DOHH2 (cell line): ENCODE data around the gene TRIB2.

ENCODE experiments used
- H3F3A ChIP-seq: fragments of 200-600 bp; sonication (generic), shearing (Covaris generic); 2 replicates; pipeline ENCODE4 v1.6.0; 2016; ENCODE audit warnings: antibody characterized with exemption, mild to moderate bottlenecking; ENCODE audit not compliant: control insufficient read depth, insufficient read depth
- H3K27ac ChIP-seq: fragments of 200-600 bp; sonication (generic); 2 replicates; pipeline ENCODE4 v1.5.1; 2014; ENCODE audit warnings: low read depth, mild to moderate bottlenecking, low read length, moderate library complexity
- H3K27me3 ChIP-seq: fragments of 200-600 bp; sonication (generic); 2 replicates; pipeline ENCODE4 v1.6.1; 2014; ENCODE audit warnings: mild to moderate bottlenecking, low read length, mixed read lengths; ENCODE audit not compliant: control insufficient read depth
- H3K36me3 ChIP-seq: fragments of 200-600 bp; sonication (generic); 2 replicates; pipeline ENCODE4 v1.6.1; 2014; ENCODE audit warnings: mild to moderate bottlenecking, low read length, moderate library complexity, mixed read lengths; ENCODE audit not compliant: control insufficient read depth
- H3K4me1 ChIP-seq: fragments of 200-600 bp; sonication (generic); 2 replicates; pipeline ENCODE4 v1.6.1; 2014; ENCODE audit warnings: mild to moderate bottlenecking, low read length, mixed read lengths; ENCODE audit not compliant: control insufficient read depth
- H3K4me2 ChIP-seq: fragments of 200-600 bp; sonication (generic); 2 replicates; pipeline ENCODE4 v1.6.0; 2014; ENCODE audit warnings: mild to moderate bottlenecking, low read length, moderate library complexity
- H3K4me3 ChIP-seq: fragments of 200-600 bp; sonication (generic); 2 replicates; pipeline ENCODE4 v1.5.1; 2014; ENCODE audit warnings: mild to moderate bottlenecking, low read length, mixed read lengths
- H3K79me2 ChIP-seq: fragments of 200-600 bp; sonication (generic); 2 replicates; pipeline ENCODE4 v1.6.1; 2014; ENCODE audit warnings: mild to moderate bottlenecking, low read length, mixed read lengths; ENCODE audit not compliant: control insufficient read depth
- H3K9me2 ChIP-seq: fragments of 200-600 bp; sonication (generic); replicated peaks from 2 replicates; pipeline ENCODE4 v1.6.1; 2014; ENCODE audit warnings: mild to moderate bottlenecking, low read length, mixed read lengths; ENCODE audit not compliant: control insufficient read depth
- H3K9me3 ChIP-seq: fragments of 200-600 bp; sonication (generic); 2 replicates; pipeline ENCODE4 v1.6.1; 2014; ENCODE audit warnings: antibody characterized with exemption, low read length, mixed read lengths; ENCODE audit not compliant: control insufficient read depth, insufficient read depth
- H4K20me1 ChIP-seq: fragments of 200-600 bp; sonication (generic); 2 replicates; pipeline ENCODE4 v1.6.0; 2014; ENCODE audit warnings: low read depth, mild to moderate bottlenecking, antibody characterized with exemption, low read length, moderate library complexity; ENCODE audit not compliant: control insufficient read depth, insufficient read depth
- EZH2phosphoT487 ChIP-seq: fragments of 200-600 bp; sonication (generic); IDR thresholded peaks from 2 replicates; pipeline ENCODE4 v1.6.1; 2017; ENCODE audit warnings: borderline replicate concordance, mild to moderate bottlenecking, antibody characterized with exemption, low read length, moderate library complexity, mixed read lengths
- TF ChIP-seq, protein P1 (sequence below): fragments of 200-600 bp; sonication (generic); IDR thresholded peaks from one replicate; pipeline ENCODE4 v1.5.1; 2014; ENCODE audit warnings: antibody characterized with exemption, mild to moderate bottlenecking, low read depth, low read length; ENCODE audit not compliant: poor library complexity, severe bottlenecking

Gene TRIB2

DNA sequence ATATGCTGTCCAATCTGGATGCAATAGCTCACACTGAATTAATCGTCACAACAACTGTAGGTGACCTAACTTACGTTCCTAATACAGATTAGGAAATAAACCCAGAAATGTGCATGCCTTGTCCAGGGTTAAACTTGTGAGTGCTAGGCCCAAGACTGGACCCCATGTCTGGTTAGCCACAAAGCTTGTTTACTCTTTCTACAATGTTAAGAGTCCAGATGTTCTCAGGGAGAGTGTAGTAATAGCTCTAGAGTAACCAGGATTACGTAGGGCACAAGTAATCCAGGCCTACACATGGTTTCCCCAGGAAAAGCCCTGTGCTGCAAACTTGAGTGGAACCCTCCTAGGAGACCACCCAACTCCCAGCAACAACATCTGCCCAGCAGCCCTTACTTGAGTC is 26.2 kb downstream of the TRIB2 start:
- TF ChIP-seq, protein P1, sequence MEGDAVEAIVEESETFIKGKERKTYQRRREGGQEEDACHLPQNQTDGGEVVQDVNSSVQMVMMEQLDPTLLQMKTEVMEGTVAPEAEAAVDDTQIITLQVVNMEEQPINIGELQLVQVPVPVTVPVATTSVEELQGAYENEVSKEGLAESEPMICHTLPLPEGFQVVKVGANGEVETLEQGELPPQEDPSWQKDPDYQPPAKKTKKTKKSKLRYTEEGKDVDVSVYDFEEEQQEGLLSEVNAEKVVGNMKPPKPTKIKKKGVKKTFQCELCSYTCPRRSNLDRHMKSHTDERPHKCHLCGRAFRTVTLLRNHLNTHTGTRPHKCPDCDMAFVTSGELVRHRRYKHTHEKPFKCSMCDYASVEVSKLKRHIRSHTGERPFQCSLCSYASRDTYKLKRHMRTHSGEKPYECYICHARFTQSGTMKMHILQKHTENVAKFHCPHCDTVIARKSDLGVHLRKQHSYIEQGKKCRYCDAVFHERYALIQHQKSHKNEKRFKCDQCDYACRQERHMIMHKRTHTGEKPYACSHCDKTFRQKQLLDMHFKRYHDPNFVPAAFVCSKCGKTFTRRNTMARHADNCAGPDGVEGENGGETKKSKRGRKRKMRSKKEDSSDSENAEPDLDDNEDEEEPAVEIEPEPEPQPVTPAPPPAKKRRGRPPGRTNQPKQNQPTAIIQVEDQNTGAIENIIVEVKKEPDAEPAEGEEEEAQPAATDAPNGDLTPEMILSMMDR = no peak
- no peak for TF ChIP-seq EZH2phosphoT487
- H3K36me3 ChIP-seq = peaks cover 38% of the 10 kb centered on the region

DNA sequence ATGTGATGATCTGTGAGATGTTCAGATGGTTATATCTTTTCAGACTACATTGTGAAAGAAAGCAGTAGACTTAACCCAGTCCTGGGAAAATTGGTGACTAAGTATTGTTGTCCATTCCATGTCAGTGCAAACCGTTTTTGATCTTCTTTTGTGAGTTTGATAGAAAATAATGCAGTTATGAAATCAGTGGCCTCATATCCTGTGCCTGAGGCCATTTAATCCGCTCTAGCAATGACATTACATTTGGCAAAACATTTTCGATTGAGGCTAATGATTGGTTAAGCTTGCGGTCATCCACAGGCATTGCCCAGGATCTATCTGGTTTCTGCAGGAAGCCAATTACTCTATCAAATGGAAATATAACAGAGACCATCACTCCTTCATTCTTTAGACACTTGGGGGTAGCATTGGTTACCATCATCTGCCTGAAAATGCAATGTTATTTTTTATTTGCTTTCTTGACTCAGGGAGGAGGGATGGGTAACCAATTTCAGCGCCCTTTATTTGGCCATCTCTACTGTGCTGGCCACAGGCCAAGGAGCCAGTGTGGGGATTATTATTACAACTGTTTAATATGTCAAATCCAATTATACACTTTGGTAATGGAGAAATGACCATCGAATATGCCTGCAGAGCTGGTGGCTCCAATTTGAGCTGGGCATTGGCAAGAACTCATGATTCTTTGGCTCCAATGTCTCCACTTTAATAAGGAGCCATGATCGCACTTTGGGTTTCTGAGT is 33.6 kb downstream of the TRIB2 start:
- no peaks in the 10 kb centered on the region for H3K79me2 ChIP-seq
- no peaks in the 10 kb centered on the region for H3K36me3 ChIP-seq
- no peaks in the 10 kb centered on the region for H4K20me1 ChIP-seq
- no peak overlapping the region for H3K4me2 ChIP-seq
- H3K4me1 ChIP-seq = no peaks in the 10 kb centered on the region
- no peak overlapping the region for H3K4me3 ChIP-seq
- no peaks in the 10 kb centered on the region for H3K27me3 ChIP-seq
- H3K9me3 ChIP-seq = no peaks in the 10 kb centered on the region
- H3K27ac ChIP-seq = no peak overlapping the region
- H3F3A ChIP-seq = no peaks in the 10 kb centered on the region
- TF ChIP-seq, protein P1 = no peak
- no peak for TF ChIP-seq EZH2phosphoT487
- H3K9me2 ChIP-seq = no peaks in the 10 kb centered on the region

More for the DNA sequence above, 26.2 kb downstream of the TRIB2 start:
- H3K4me3 ChIP-seq = no peak overlapping the region
- H3K27me3 ChIP-seq = no peaks in the 10 kb centered on the region
- H3F3A ChIP-seq = no peaks in the 10 kb centered on the region
- no peaks in the 10 kb centered on the region for H3K9me2 ChIP-seq
- H3K79me2 ChIP-seq = no peaks in the 10 kb centered on the region
- H3K4me1 ChIP-seq = no peaks in the 10 kb centered on the region
- H3K4me2 ChIP-seq = no peak overlapping the region
- H4K20me1 ChIP-seq = no peaks in the 10 kb centered on the region
- no peak overlapping the region for H3K27ac ChIP-seq
- H3K9me3 ChIP-seq = no peaks in the 10 kb centered on the region

DNA sequence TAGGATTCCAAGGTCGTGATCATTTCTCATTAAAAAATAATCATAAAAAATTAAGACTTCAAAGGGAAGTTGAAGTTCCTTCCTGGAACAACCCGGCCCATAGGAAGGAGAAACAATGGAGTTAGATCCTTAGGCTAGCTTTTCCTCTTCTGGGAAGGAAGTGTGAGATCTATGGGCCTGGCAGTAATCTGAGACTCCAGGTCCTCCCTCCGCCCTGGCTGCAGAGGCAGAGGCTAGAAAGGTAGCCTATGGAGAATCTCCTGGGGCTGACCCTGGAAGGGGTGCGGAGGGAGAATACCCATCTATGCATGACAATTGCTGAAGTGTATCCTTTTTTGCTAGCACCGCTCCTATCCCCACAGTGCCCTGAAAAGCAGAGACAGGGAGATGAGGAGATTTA is 37.9 kb downstream of the TRIB2 start:
- H3K4me2 ChIP-seq = no peak overlapping the region
- H3K9me3 ChIP-seq = no peaks in the 10 kb centered on the region
- no peaks in the 10 kb centered on the region for H3K27me3 ChIP-seq
- H3K4me1 ChIP-seq = no peaks in the 10 kb centered on the region
- no peaks in the 10 kb centered on the region for H3F3A ChIP-seq
- no peak overlapping the region for H3K27ac ChIP-seq
- no peaks in the 10 kb centered on the region for H3K9me2 ChIP-seq
- H3K79me2 ChIP-seq = no peaks in the 10 kb centered on the region
- TF ChIP-seq, protein P1 = no peak
- TF ChIP-seq EZH2phosphoT487 = no peak
- no peaks in the 10 kb centered on the region for H3K36me3 ChIP-seq
- H4K20me1 ChIP-seq = no peaks in the 10 kb centered on the region
- H3K4me3 ChIP-seq = no peak overlapping the region
